Thoracic aorta (tissue), 2 donors: Measurements from ENCODE around the gene CHSY1. TPM values are rescaled to one million over a fixed set of nuclear protein-coding genes. Genes with fewer than 3 reads are reported as not detected.

Source experiments
- ATAC-seq: fragments of 150-250 bp; one replicate; pipeline ENCODE4 v1.8.0; 2017; ENCODE audit warnings: low read depth; ENCODE audit not compliant: insufficient number of reproducible peaks, low FRiP score
- DNase-seq: peaks from one replicate; pipeline ENCODE4 v3.0.0-alpha.2; 2020; ENCODE audit warnings: low spot score
- H3K27ac ChIP-seq, 2 donors: fragments of 200-600 bp; sonication (generic); 1 replicate in 1 of 2; 2 replicates in 1 of 2; pipeline ENCODE4 v1.5.1; 2016; ENCODE audit warnings: mild to moderate bottlenecking in 2 of 2, moderate library complexity in 2 of 2
- H3K27me3 ChIP-seq: fragments of 200-600 bp; sonication (generic); replicated peaks from 2 replicates; pipeline ENCODE4 v1.6.0; 2016; ENCODE audit warnings: mild to moderate bottlenecking; ENCODE audit not compliant: insufficient read depth
- H3K36me3 ChIP-seq: fragments of 200-600 bp; sonication (generic); one replicate; pipeline ENCODE4 v1.5.1; 2016
- H3K4me1 ChIP-seq, 2 donors: fragments of 200-600 bp; sonication (generic); 1 replicate in 1 of 2; 2 replicates in 1 of 2; pipeline versions ENCODE4 v1.5.1 to v1.6.0; 2016; ENCODE audit warnings: low read depth in 2 of 2, mild to moderate bottlenecking in 1 of 2; ENCODE audit not compliant: control insufficient read depth in 1 of 2
- H3K4me3 ChIP-seq: fragments of 200-600 bp; sonication (generic); 2 replicates; pipeline ENCODE4 v1.5.1; 2016; ENCODE audit warnings: mild to moderate bottlenecking
- H3K9me3 ChIP-seq: fragments of 200-600 bp; sonication (generic); 2 replicates; pipeline ENCODE4 v1.5.1; 2016
- CTCF ChIP-seq: fragments of 200-600 bp; sonication (generic); IDR thresholded peaks from one replicate; pipeline ENCODE4 v1.5.1; 2019; ENCODE audit warnings: antibody characterized with exemption
- total RNA-seq, 2 donors: library from RNA; depleted of rRNA; stranded (reverse); fragments of >200 nt; gene quantifications; one replicate each; pipeline versions ENCODE4 v1.1.0 to v1.2.3, GENCODE V29; 2016

CHSY1 gene
- total RNA-seq, 2 donors from 2014 or later, result 35.7 to 153 TPM

- no peaks in the 10 kb centered on the region for H3K36me3 ChIP-seq
- ATAC-seq (peak; percentile 71), DNase-seq (peak; percentile 77)
- peak overlapping the region; percentile 59 for H3K4me3 ChIP-seq
- H3K27ac ChIP-seq, result peak overlapping the region; percentile 95 to 96
- TF ChIP-seq CTCF, result no peak
- no peaks in the 10 kb centered on the region for H3K27me3 ChIP-seq
- peaks cover 9% of the 10 kb centered on the region for H3K9me3 ChIP-seq
- H3K4me1 ChIP-seq, result peaks cover 44 to 68% of the 10 kb centered on the region in 2 donors
Observed at GRCh38 chr15:101167753-101168462, 83.9 kb downstream of the CHSY1 start.

- H3K9me3 ChIP-seq, result peaks cover 9% of the 10 kb centered on the region
- DNase-seq (no peak), ATAC-seq (peak; percentile 19)
- H3K27ac ChIP-seq, result peak overlapping the region; percentile 95 to 96
- no peaks in the 10 kb centered on the region for H3K27me3 ChIP-seq
- no peaks in the 10 kb centered on the region for H3K36me3 ChIP-seq
- peak overlapping the region; percentile 59 for H3K4me3 ChIP-seq
- TF ChIP-seq CTCF, result no peak
- H3K4me1 ChIP-seq, result peaks cover 44 to 74% of the 10 kb centered on the region in 2 donors
Observed at GRCh38 chr15:101167411-101167752, 84.5 kb downstream of the CHSY1 start.

GRCh38 chr15:101165905-101166471 is 85.9 kb downstream of the CHSY1 start:
- ATAC-seq (no peak), DNase-seq (no peak)
- Histone ChIP-seq H3K36me3 (no peaks in the 10 kb centered on the region), H3K27ac (peak overlapping the region; percentile 95 to 96), H3K9me3 (peaks cover 9% of the 10 kb centered on the region), H3K4me3 (no peak overlapping the region), H3K4me1 (peaks cover 35 to 66% of the 10 kb centered on the region in 2 donors), H3K27me3 (no peaks in the 10 kb centered on the region)
- TF ChIP-seq CTCF, result no peak

DNA sequence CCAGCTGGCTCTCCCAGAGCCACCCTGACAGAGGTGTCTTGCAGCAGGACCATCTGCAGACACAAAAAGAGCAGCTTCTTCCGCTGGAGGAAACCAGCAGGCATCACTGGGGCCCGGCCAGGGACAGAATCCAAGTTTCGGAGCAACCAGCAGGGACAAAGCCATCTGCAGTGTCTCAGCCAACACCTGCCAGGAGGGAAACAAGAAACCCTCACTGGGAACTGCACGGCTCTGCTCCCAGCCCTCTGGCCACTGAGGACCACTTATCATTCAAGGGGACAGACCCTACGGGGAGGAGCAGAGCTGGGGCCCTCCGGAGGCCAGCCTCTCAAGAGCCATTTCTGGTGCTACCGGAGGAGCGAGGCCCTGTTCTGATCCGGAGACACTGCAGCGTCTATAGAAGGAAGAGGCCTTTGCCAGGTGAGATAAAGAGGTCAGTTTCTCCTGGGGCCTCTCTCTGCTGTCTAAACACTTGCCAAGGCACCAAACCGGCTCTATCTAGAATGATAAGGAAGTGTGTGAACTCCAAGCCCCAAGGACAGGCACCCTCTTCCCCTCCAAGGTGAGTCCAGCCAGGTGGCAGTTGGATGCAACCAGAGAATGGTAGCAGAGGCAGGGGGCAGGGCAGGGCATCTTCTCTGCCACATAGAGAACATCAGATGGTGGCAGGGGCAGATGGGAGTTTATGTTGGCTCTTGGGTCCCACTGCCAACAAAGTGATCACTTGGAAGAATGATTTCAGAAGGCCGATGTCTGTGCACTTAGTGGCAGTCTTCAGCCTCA is 89.0 kb downstream of the CHSY1 start:
- no peaks in the 10 kb centered on the region for H3K27me3 ChIP-seq
- no peak overlapping the region for H3K4me3 ChIP-seq
- ATAC-seq (no peak), DNase-seq (no peak)
- no peaks in the 10 kb centered on the region for H3K36me3 ChIP-seq
- peaks cover 9% of the 10 kb centered on the region for H3K9me3 ChIP-seq
- H3K4me1 ChIP-seq, result peaks cover 8 to 35% of the 10 kb centered on the region in 2 donors
- no peak overlapping the region for H3K27ac ChIP-seq
- no peak for TF ChIP-seq CTCF

DNA sequence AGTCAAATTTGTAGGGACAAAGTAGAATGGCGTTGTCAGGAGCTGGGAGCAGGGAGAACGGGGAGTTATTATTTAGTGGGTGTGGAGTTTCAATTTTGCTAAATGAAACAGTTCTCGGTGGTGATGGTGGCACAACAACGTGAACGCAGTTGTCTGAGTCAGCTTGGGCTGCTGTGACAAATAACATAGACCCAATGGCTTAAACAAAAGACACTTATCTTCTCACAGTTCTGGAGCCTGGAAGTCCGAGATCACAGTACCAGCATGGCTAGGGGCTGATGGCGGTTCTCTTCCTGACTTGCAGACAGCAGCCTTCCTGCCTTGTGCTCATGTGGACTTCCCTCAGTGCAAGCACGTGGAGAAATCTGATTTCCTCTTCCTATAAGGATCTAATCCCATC is 90.2 kb downstream of the CHSY1 start:
- H3K27me3 ChIP-seq, result no peaks in the 10 kb centered on the region
- no peaks in the 10 kb centered on the region for H3K36me3 ChIP-seq
- H3K4me3 ChIP-seq, result no peak overlapping the region
- DNase-seq, result no peak
- H3K27ac ChIP-seq, result no peak overlapping the region
- H3K4me1 ChIP-seq, result peaks cover under 1 to 24% of the 10 kb centered on the region in 2 donors
- no peak for ATAC-seq
- TF ChIP-seq CTCF, result no peak
- H3K9me3 ChIP-seq, result peaks cover 9% of the 10 kb centered on the region
